ENCODE data around the gene NEDD4L. TPM values are rescaled to one million over a fixed set of nuclear protein-coding genes. Genes with fewer than 3 reads are reported as not detected.

Gene NEDD4L
- polyA plus RNA-seq, 1 experiment: 14.1 TPM

DNA sequence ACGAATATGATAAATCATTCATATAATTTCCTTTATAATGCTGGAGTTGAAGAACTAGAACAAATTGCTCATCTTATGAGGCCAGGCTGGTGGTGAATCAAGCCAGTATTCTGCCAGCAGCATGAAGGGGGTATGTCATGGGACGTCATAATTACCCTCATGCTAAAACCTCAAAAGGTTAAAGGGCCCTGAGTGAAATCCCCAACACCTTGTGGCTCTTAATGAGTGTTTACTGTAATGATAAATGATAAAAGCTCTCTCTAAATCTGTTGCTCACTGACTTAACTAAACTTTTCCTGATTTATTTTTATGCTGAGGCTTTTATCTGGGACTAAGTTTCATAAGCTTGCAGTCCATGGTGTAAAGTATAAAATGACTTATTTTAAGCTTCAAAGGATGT lies 18.3 kb upstream of the NEDD4L start:
- Histone ChIP-seq H3K4me3 (ENCODE audit: low read depth, low read length) (no peak overlapping the region), H3K27me3 (ENCODE audit: control insufficient read depth, insufficient read depth, low read length) (peaks cover 4% of the 10 kb centered on the region), H3K36me3 (ENCODE audit: control insufficient read depth, insufficient read depth, low read length) (no peaks in the 10 kb centered on the region)
- ChIA-PET CTCF (interaction anchor here (0.6 to 1.5 kb wide), 3 partner anchors 17 to 502 kb away, joined by 3 to 5 read pairs (median 4); no protein-coding TSS in a partner anchor), POLR2A (interaction anchor here (0.5 kb wide), 1 partner anchor 40 kb away, joined by 3 read pairs; no protein-coding TSS in a partner anchor)
- TF ChIP-seq, protein P1, sequence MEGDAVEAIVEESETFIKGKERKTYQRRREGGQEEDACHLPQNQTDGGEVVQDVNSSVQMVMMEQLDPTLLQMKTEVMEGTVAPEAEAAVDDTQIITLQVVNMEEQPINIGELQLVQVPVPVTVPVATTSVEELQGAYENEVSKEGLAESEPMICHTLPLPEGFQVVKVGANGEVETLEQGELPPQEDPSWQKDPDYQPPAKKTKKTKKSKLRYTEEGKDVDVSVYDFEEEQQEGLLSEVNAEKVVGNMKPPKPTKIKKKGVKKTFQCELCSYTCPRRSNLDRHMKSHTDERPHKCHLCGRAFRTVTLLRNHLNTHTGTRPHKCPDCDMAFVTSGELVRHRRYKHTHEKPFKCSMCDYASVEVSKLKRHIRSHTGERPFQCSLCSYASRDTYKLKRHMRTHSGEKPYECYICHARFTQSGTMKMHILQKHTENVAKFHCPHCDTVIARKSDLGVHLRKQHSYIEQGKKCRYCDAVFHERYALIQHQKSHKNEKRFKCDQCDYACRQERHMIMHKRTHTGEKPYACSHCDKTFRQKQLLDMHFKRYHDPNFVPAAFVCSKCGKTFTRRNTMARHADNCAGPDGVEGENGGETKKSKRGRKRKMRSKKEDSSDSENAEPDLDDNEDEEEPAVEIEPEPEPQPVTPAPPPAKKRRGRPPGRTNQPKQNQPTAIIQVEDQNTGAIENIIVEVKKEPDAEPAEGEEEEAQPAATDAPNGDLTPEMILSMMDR (IDR thresholded peaks at IDR 0.05; ENCODE audit: insufficient read depth, low read depth, low read length): no peak
- DNase-seq (ENCODE audit: low read depth): no peak

DNA sequence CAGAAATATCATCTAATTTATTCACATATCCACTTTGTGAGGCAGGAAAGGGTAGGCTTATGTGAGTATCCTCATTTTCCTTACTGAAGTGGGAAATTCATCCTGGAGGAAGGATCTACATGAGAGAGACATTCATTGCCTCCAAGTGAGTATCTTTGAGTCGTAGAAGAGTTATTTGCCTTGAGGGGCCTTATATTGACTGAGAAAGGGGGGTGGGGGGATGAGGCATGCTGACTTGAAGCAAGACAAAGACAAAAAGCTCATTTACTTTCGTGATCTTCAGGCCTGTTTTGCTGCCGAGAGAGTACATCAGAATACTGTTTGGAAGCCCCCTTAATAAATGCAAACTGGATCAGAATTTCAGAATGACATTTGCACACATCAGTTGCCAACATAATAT lies 17.6 kb upstream of the NEDD4L start:
- H3K4me3 ChIP-seq (ENCODE audit: low read depth, low read length): no peak overlapping the region
- POLR2A ChIA-PET: interaction anchor here (0.5 to 0.6 kb wide), 2 partner anchors 41 to 62 kb away, joined by 3 to 15 read pairs; no protein-coding TSS in a partner anchor
- DNase-seq (ENCODE audit: low read depth): no peak
- CTCF ChIA-PET: interaction anchor here (1.0 to 1.5 kb wide), 2 partner anchors 17 to 22 kb away, joined by 4 to 5 read pairs; no protein-coding TSS in a partner anchor
- H3K36me3 ChIP-seq (ENCODE audit: control insufficient read depth, insufficient read depth, low read length): no peaks in the 10 kb centered on the region
- TF ChIP-seq, protein P1 (IDR thresholded peaks at IDR 0.05; ENCODE audit: insufficient read depth, low read depth, low read length): no peak
- H3K27me3 ChIP-seq (ENCODE audit: control insufficient read depth, insufficient read depth, low read length): peaks cover 4% of the 10 kb centered on the region

DNA sequence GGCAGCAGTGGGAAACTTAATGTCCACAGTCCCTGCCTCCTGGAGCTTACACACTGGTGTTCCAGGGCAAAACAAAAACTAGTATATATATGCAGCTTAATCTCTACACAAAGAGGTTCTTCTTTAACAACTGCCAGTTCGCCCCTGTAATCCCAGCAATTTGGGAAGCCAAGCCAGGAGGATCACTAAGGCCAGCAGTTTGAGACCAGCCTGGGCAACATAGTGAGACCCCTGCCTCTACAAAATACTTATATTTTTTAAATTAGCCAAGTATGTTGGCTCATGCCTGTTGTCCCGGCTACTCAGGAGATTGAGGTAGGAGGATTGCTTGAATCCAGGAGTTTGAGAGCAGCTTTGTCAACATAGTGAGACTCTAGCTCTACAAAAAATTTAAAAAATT lies 17.2 kb upstream of the NEDD4L start:
- H3K4me3 ChIP-seq (ENCODE audit: low read depth, low read length): no peak overlapping the region
- no peak for DNase-seq (ENCODE audit: low read depth)
- ChIA-PET CTCF (interaction anchor here (1.7 kb wide), 1 partner anchor 17 kb away, joined by 6 read pairs; the partner anchor contains the start of gene NEDD4L), POLR2A (interaction anchor here (0.6 kb wide), 1 partner anchor 62 kb away, joined by 15 read pairs; no protein-coding TSS in a partner anchor)
- peaks cover 4% of the 10 kb centered on the region for H3K27me3 ChIP-seq (ENCODE audit: control insufficient read depth, insufficient read depth, low read length)
- TF ChIP-seq, protein P1 (IDR thresholded peaks at IDR 0.05; ENCODE audit: insufficient read depth, low read depth, low read length): no peak
- H3K36me3 ChIP-seq (ENCODE audit: control insufficient read depth, insufficient read depth, low read length): no peaks in the 10 kb centered on the region

DNA sequence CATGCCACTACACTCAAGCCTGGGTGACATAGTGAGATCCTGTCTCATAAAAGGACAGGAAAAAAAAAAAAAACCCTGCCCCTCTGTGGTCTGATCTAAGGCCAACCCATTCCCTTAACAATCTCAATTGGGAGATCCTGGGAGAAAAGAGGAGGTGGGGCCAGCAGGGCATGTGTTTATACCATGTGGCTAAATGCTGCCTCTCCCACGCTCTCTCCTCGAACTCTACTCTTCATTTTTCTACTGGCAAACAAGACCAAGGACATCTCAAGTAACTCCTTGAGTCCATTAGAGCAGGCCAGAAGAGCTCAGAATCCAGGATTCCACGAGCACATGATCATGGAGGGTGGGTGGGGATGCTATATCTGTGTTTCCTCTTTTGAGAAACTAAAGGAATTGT lies 16.7 kb upstream of the NEDD4L start:
- Histone ChIP-seq H3K36me3 (ENCODE audit: control insufficient read depth, insufficient read depth, low read length) (no peaks in the 10 kb centered on the region), H3K4me3 (ENCODE audit: low read depth, low read length) (no peak overlapping the region), H3K27me3 (ENCODE audit: control insufficient read depth, insufficient read depth, low read length) (peaks cover 7% of the 10 kb centered on the region)
- TF ChIP-seq, protein P1 (IDR thresholded peaks at IDR 0.05; ENCODE audit: insufficient read depth, low read depth, low read length): no peak
- DNase-seq (ENCODE audit: low read depth): no peak
- ChIA-PET CTCF (interaction anchor here (1.7 kb wide), 1 partner anchor 16 kb away, joined by 6 read pairs; the partner anchor contains the start of gene NEDD4L), POLR2A (no interaction called here)

DNA sequence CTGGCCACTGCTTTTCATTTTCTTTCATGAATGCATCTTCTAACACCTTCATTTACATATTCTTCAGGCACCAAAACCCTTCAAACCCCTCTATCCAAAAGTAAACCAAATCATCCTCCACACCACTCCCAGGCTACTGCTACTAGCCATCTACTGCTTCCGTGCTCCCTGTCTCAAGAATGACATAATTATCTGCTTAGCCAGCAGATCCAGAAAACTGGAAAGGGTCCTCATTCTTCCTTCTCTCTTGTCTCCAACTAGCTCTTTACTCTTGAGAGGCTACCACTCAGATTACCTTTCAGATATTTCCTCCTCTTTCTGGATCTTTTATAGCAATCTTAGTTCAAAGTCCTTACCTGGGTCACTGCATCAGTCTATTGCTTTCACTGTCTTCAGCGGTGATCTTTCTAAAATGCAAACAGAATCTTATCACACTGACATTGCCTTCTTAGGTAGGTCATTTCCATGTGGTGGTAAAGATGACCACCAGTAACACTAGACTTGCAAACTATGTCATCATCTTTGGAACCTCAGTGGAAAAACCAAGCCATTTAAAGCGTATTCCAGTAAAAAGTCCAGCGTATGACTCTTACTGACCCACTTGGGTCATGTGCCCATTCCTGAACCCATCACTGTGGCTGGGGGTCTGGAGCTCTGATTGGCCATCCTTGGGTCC lies 15.8 kb upstream of the NEDD4L start:
- H3K27me3 ChIP-seq (ENCODE audit: control insufficient read depth, insufficient read depth, low read length): peaks cover 7% of the 10 kb centered on the region
- CTCF ChIA-PET: interaction anchor here (1.7 kb wide), 1 partner anchor 15 kb away, joined by 6 read pairs; the partner anchor contains the start of gene NEDD4L
- DNase-seq (ENCODE audit: low read depth): no peak
- no peaks in the 10 kb centered on the region for H3K36me3 ChIP-seq (ENCODE audit: control insufficient read depth, insufficient read depth, low read length)
- POLR2A ChIA-PET: no interaction called here
- TF ChIP-seq, protein P1 (IDR thresholded peaks at IDR 0.05; ENCODE audit: insufficient read depth, low read depth, low read length): no peak
- no peak overlapping the region for H3K4me3 ChIP-seq (ENCODE audit: low read depth, low read length)

Measured in BJ (cell line).